ENCODE results near the gene SLC19A1.

DNA sequence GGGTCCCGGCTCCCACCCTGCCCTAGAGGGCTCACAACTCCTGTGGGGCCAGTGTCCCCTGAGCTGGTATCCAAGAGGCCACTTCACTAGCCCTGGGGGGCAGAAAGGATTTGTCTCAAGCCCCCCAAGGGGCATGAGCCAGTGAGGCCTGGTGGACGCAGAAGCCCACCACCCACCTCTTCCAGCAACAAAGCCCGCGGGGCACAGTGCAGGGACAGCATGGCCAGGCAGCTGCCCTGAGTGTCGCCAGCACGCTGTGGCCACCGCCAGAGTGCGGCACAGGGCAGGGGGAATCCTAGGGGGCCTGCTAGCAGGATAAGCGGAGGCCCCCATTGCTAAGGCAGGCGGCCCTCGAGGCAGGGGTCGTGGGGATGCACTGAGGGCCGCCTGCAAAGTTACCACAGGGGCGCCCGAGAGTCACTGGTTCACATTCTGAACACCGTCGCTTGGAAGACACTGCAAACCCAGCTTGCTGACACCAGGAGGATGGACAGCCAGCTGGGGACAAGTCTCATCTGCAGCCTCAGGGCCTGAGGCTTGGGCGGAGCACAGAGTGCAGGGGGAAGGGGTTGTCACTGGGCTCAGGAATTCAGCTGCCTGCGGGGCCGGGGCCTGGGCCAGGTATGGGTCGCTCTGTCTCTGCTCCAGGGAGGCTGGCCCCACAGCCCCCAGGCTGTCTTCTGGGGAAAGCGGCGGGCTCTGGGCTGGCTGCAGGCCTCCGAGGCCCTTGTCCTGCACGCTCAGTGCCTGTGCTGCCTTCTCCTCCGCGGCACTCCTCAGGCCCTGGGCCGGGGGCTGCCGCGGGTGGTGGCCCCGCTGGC is 26.8 kb downstream of the SLC19A1 start:
- TF ChIP-seq CTCF (IDR thresholded peaks at IDR 0.05 in 4 of 5, conservative IDR thresholded peaks at IDR 0.05 in 1 of 5) (no peak), POLR2A (IDR thresholded peaks at IDR 0.05) (no peak)
